Measurements from ENCODE around the gene KAZN. TPM values are rescaled to one million over a fixed set of nuclear protein-coding genes. Genes with fewer than 3 reads are reported as not detected.

KAZN gene
- total and polyA plus RNA-seq, 2 of the 8 experiments (the other 6 are each of a cell fraction or from before 2014, with no cell fraction given), result 3.7 to 11.8 TPM

DNA sequence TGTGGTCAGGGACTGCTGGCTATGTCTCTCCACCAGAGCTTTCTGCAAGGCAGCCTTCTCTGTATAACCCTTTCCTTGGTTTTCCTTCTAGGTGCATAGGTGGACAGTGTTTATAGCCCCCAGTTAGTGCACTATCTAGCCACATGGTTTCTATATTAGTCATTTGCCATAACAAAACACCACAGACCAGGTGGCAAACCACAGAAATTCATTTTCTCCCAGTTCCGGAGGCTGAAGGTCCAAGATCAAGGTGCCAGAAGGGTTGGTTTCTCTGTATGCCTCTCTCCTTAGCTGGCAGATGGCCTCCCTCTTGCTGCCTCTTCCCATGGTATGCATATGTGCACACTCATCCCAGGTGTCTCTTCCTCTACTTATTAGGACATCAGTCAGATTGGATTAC, 106.4 kb downstream of the KAZN start:
- no peaks in the 10 kb centered on the region; a peak in 1 of 8 replicates for H3K36me3 ChIP-seq (ENCODE audit: control insufficient read depth in 2 of 4, insufficient read depth in 4 of 4, low read length in 3 of 4)
- no peaks in the 10 kb centered on the region for H3K79me2 ChIP-seq (ENCODE audit: control insufficient read depth in 1 of 2, insufficient read depth in 2 of 2, low read length in 2 of 2)
- no peak for FAIRE-seq
- H2BK20ac ChIP-seq (ENCODE audit: low read length), result no peak overlapping the region
- H4K8ac ChIP-seq (ENCODE audit: extremely low read depth, insufficient read depth, low read length), result no peak overlapping the region
- no peak overlapping the region for H2AFZ ChIP-seq (ENCODE audit: low read length)
- H2BK5ac ChIP-seq (ENCODE audit: low read depth, low read length), result no peak overlapping the region
- no peak overlapping the region for H2BK12ac ChIP-seq (ENCODE audit: low read depth, low read length)
- DNase-seq (ENCODE audit: low read depth in 1 of 2, low spot score in 2 of 2), result no peak
- peaks cover 19 to 28% of the 10 kb centered on the region in 2 experiments for H3K9me3 ChIP-seq (ENCODE audit: insufficient read depth in 2 of 2, low read depth in 1 of 2, low read length in 1 of 2)
- no peak overlapping the region for H3K18ac ChIP-seq (ENCODE audit: extremely low read depth, low read length)
- POLR2A ChIA-PET (ENCODE audit: partially characterized antibody), result no interaction called here
- H4K5ac ChIP-seq (ENCODE audit: insufficient read length, low read depth, low read length), result no peak overlapping the region
- H4K20me1 ChIP-seq (replicated peaks in 1 of 2; ENCODE audit: control insufficient read depth in 1 of 2, insufficient read depth in 2 of 2, low read length in 2 of 2), result no peaks in the 10 kb centered on the region
- H2BK15ac ChIP-seq (ENCODE audit: low read length), result no peak overlapping the region
- no peak overlapping the region for H2AK5ac ChIP-seq (ENCODE audit: low read depth, low read length)
- H4K91ac ChIP-seq (replicated peaks; ENCODE audit: insufficient read length, low read length), result no peak overlapping the region
- H3K27me3 ChIP-seq (replicated peaks in 1 of 4; ENCODE audit: control insufficient read depth in 3 of 4, extremely low read depth in 1 of 4, insufficient read depth in 3 of 4, low read length in 3 of 4), result no peaks in the 10 kb centered on the region; a peak in 1 of 7 replicates
- no peak overlapping the region for H3K9ac ChIP-seq (replicated peaks in 1 of 4; ENCODE audit: extremely low read depth in 1 of 4, low read depth in 3 of 4, low read length in 3 of 4)
- no peak overlapping the region for H3K4me3 ChIP-seq (ENCODE audit: extremely low read depth in 1 of 4, insufficient read depth in 2 of 4, low read depth in 3 of 4, low read length in 4 of 4)
- H3K23me2 ChIP-seq (ENCODE audit: low read depth, low read length), result no peaks in the 10 kb centered on the region
- no peak overlapping the region for H3K14ac ChIP-seq (ENCODE audit: insufficient read length)
- CTCF ChIA-PET (ENCODE audit: partially characterized antibody), result no interaction called here
- no peak overlapping the region for H3K27ac ChIP-seq (ENCODE audit: low read depth, low read length)
- H3K23ac ChIP-seq (ENCODE audit: insufficient read length), result no peak overlapping the region
- no peak overlapping the region for H3K4ac ChIP-seq (replicated peaks; ENCODE audit: insufficient read length, low read depth, low read length)
- H2BK120ac ChIP-seq (replicated peaks; ENCODE audit: low read depth, low read length), result no peak overlapping the region
- no peak overlapping the region for H3K4me2 ChIP-seq (ENCODE audit: insufficient read depth in 1 of 2, low read depth in 2 of 2, low read length in 2 of 2)
- 93% methylated on average over 1 of the region's 1 CpG; no CpG with 5 or more reads in 1 of the 2 experiments for WGBS, 2 experiments (ENCODE audit: extremely low coverage in 1 of 2, insufficient coverage in 1 of 2, insufficient read length in 1 of 2, insufficient replicate concordance in 2 of 2, low coverage in 1 of 2, low lambda C conversion rate in 2 of 2, missing lambda C conversion rate in 1 of 2)
- H3K56ac ChIP-seq (replicated peaks; ENCODE audit: insufficient read length, low read depth, low read length), result no peak overlapping the region
- H3K79me1 ChIP-seq (ENCODE audit: low read depth, low read length), result no peaks in the 10 kb centered on the region
- H3K4me1 ChIP-seq (replicated peaks in 1 of 4; ENCODE audit: control insufficient read depth in 3 of 4, insufficient read depth in 4 of 4, low read length in 3 of 4), result no peaks in the 10 kb centered on the region
- TF ChIP-seq JUND (IDR thresholded peaks at IDR 0.05; ENCODE audit: low read length) (no peak), POLR2A (IDR thresholded peaks at IDR 0.05; ENCODE audit: control extremely low read depth in 1 of 2, low read depth in 2 of 2, low read length in 2 of 2) (no peak), BACH1 (IDR thresholded peaks at IDR 0.05; ENCODE audit: low read length) (no peak), EZH2 (IDR thresholded peaks at IDR 0.05; ENCODE audit: low read depth, low read length, severe bottlenecking) (no peak), MAFK (IDR thresholded peaks at IDR 0.05; ENCODE audit: low read depth, low read length) (no peak), SIX5 (IDR thresholded peaks at IDR 0.05; ENCODE audit: low read depth, low read length) (no peak), CHD1 (IDR thresholded peaks at IDR 0.05; ENCODE audit: low read depth, low read length) (no peak), SIRT6 (IDR thresholded peaks at IDR 0.05; ENCODE audit: low read length) (no peak), CBX5 (IDR thresholded peaks at IDR 0.05; ENCODE audit: low read depth, low read length) (no peak), RAD21 (IDR thresholded peaks at IDR 0.05 in 1 of 2, conservative IDR thresholded peaks at IDR 0.05 in 1 of 2; ENCODE audit: low read depth in 2 of 2, low read length in 2 of 2) (no peak), SUZ12 (IDR thresholded peaks at IDR 0.05; ENCODE audit: low read length) (no peak), BRCA1 (IDR thresholded peaks at IDR 0.05; ENCODE audit: low read depth, low read length) (no peak), FOSL1 (IDR thresholded peaks at IDR 0.05; ENCODE audit: insufficient read depth, low read depth, low read length) (no peak), NRF1 (IDR thresholded peaks at IDR 0.05; ENCODE audit: low read depth, low read length) (no peak), CBX8 (IDR thresholded peaks at IDR 0.05; ENCODE audit: borderline replicate concordance, low read depth, low read length) (no peak)
- TF ChIP-seq, protein P1, sequence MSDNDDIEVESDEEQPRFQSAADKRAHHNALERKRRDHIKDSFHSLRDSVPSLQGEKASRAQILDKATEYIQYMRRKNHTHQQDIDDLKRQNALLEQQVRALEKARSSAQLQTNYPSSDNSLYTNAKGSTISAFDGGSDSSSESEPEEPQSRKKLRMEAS (IDR thresholded peaks at IDR 0.05), result no peak
